Renal cortical epithelial cell (primary cell): Measurements from ENCODE around the gene WNT16. TPM values are rescaled to one million over a fixed set of nuclear protein-coding genes. Genes with fewer than 3 reads are reported as not detected.

ENCODE experiments used
- total RNA-seq: library from RNA; depleted of rRNA; stranded (reverse); fragments of >200 nt; gene quantifications from 2 replicates; pipeline ENCODE4 v1.2.3, GENCODE V29; 2014

The WNT16 gene
- total RNA-seq, 1 donor from 2014 or later = 0.30 TPM

Other genes with a start within 250 kb of the WNT16 start
- 92.6 and 203 TPM in 2 replicates for gene FAM3C, start 67.3 kb downstream of the WNT16 start, total RNA-seq